HG03565 (cell line): ENCODE results near the gene ZFYVE21.

Experiments
- ATAC-seq: cut with Tn5 transposase; IDR thresholded peaks from one replicate; pipeline ENCODE4 v1.9.1; 2021; ENCODE audit warnings: mild to moderate bottlenecking, moderate library complexity; ENCODE audit not compliant: unreplicated experiment

The ZFYVE21 gene

GRCh38 chr14:103735815-103736545 lies 20.4 kb downstream of the ZFYVE21 start:
- no peak for ATAC-seq

- ATAC-seq, result no peak
Observed at GRCh38 chr14:103736546-103737431, 21.2 kb downstream of the ZFYVE21 start.

GRCh38 chr14:103737432-103738045 lies 21.9 kb downstream of the ZFYVE21 start:
- ATAC-seq, result no peak

- no peak for ATAC-seq
Observed at GRCh38 chr14:103738166-103738565, 22.6 kb downstream of the ZFYVE21 start.

- no peak for ATAC-seq
Observed at GRCh38 chr14:103738701-103739451, 23.3 kb downstream of the ZFYVE21 start.

- ATAC-seq, result no peak
Observed at GRCh38 chr14:103739466-103739792, 23.8 kb downstream of the ZFYVE21 start.

- no peak for ATAC-seq
Observed at GRCh38 chr14:103739793-103740501, 24.3 kb downstream of the ZFYVE21 start.

GRCh38 chr14:103740991-103741689 lies 25.5 kb downstream of the ZFYVE21 start:
- ATAC-seq, result no peak

GRCh38 chr14:103741876-103742275 lies 26.3 kb downstream of the ZFYVE21 start:
- ATAC-seq, result no peak

GRCh38 chr14:103742499-103743255 lies 27.1 kb downstream of the ZFYVE21 start:
- ATAC-seq, result no peak

GRCh38 chr14:103743691-103744090 lies 28.1 kb downstream of the ZFYVE21 start:
- ATAC-seq, result no peak

- no peak for ATAC-seq
Observed at GRCh38 chr14:103744621-103745395, 29.2 kb downstream of the ZFYVE21 start.

GRCh38 chr14:103745424-103745823 lies 29.8 kb downstream of the ZFYVE21 start:
- ATAC-seq, result no peak

- ATAC-seq, result no peak
Observed at GRCh38 chr14:103746701-103747100, 31.1 kb downstream of the ZFYVE21 start.

GRCh38 chr14:103748534-103748857 lies 32.9 kb downstream of the ZFYVE21 start:
- no peak for ATAC-seq

- ATAC-seq, result no peak
Observed at GRCh38 chr14:103749452-103749851, 33.8 kb downstream of the ZFYVE21 start.

GRCh38 chr14:103749860-103750259 lies 34.2 kb downstream of the ZFYVE21 start:
- no peak for ATAC-seq

GRCh38 chr14:103753774-103754173 lies 38.2 kb downstream of the ZFYVE21 start:
- no peak for ATAC-seq
